ENCODE data around the gene ATXN1.

The ATXN1 gene

GRCh38 chr6:16372029-16372776 lies 389.1 kb downstream of the ATXN1 start:
- DNase-seq: no peak

GRCh38 chr6:16371401-16371800 lies 389.9 kb downstream of the ATXN1 start:
- DNase-seq: no peak

- no peak for DNase-seq
Observed at GRCh38 chr6:16370943-16371342, 390.3 kb downstream of the ATXN1 start.

- DNase-seq: no peak
Observed at GRCh38 chr6:16369989-16370388, 391.3 kb downstream of the ATXN1 start.

- no peak for DNase-seq
Observed at GRCh38 chr6:16369140-16369745, 392.0 kb downstream of the ATXN1 start.

GRCh38 chr6:16367571-16367970 lies 393.7 kb downstream of the ATXN1 start:
- DNase-seq: no peak

- DNase-seq: no peak
Observed at GRCh38 chr6:16363749-16364148, 397.5 kb downstream of the ATXN1 start.

- no peak for DNase-seq
Observed at GRCh38 chr6:16362819-16363589, 398.3 kb downstream of the ATXN1 start.

GRCh38 chr6:16362296-16362695 lies 399.0 kb downstream of the ATXN1 start:
- no peak for DNase-seq

- DNase-seq: no peak
Observed at GRCh38 chr6:16361861-16362260, 399.4 kb downstream of the ATXN1 start.

GRCh38 chr6:16361121-16361520 lies 400.1 kb downstream of the ATXN1 start:
- DNase-seq: no peak

- no peak for DNase-seq
Observed at GRCh38 chr6:16360365-16360764, 400.9 kb downstream of the ATXN1 start.

GRCh38 chr6:16359563-16359962 lies 401.7 kb downstream of the ATXN1 start:
- DNase-seq: no peak

GRCh38 chr6:16358531-16359138 lies 402.6 kb downstream of the ATXN1 start:
- DNase-seq: no peak

- DNase-seq: no peak
Observed at GRCh38 chr6:16355699-16356446, 405.4 kb downstream of the ATXN1 start.

- no peak for DNase-seq
Observed at GRCh38 chr6:16355238-16355637, 406.0 kb downstream of the ATXN1 start.

GRCh38 chr6:16354692-16355091 lies 406.6 kb downstream of the ATXN1 start:
- DNase-seq: no peak

GRCh38 chr6:16352821-16353438 lies 408.3 kb downstream of the ATXN1 start:
- no peak for DNase-seq

- DNase-seq: no peak
Observed at GRCh38 chr6:16352258-16352635, 409.0 kb downstream of the ATXN1 start.

- DNase-seq: no peak
Observed at GRCh38 chr6:16349544-16349943, 411.7 kb downstream of the ATXN1 start.

- DNase-seq: no peak
Observed at GRCh38 chr6:16346831-16347230, 414.4 kb downstream of the ATXN1 start.

All from CD4-positive, alpha-beta T cell treated with Interferon alpha-2 for 1 hour (primary cell).